ENCODE measurements around the gene OPN3. TPM values are rescaled to one million over a fixed set of nuclear protein-coding genes. Genes with fewer than 3 reads are reported as not detected.

OPN3 gene
- total RNA-seq = 9.4 and 29.5 TPM in 2 replicates

DNA sequence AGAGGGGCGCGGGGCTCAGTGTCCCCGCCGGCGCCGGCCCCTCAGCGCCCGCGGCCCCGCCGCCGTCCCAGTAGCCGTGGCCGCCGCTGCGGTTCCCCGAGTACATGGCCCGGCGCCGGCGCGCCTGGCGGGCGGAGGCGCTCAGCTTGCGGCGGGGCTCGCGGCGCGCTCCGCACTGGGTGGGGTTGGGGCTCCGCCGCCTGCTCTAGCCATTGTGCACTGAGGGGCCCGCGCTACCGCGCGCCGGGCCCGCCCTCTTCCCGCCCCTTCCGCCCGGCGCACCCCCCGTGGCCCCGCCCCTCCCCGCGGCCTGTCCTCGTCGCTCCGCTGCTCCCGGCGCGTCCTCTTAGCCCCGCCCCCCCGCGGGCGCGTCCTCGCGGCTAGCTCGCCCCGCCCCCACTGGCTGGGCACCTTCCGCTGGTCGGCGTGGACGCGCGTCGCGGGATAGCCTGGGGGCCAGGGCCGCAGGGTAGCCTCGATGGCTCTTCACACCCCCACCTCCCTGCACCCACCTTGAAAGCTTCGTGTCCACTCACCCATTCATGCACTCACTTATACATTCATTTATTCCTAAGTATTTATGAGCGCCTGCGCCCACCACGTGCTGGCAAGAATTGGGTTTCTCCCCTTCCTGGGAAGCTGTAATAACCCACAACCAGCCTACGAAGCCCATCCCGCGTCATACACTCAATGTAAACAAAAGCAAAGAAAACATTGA, at the start of gene OPN3, which contains the start of gene CHML:
Gene OPN3 (minus strand): TSS at position 221 of the 718 bp plus-strand sequence. CDS start 115 bp downstream, at position 106.
Gene CHML (minus strand): TSS at position 221 of the 718 bp plus-strand sequence. CDS start 4,603 bp downstream, outside the sequence.

DNA sequence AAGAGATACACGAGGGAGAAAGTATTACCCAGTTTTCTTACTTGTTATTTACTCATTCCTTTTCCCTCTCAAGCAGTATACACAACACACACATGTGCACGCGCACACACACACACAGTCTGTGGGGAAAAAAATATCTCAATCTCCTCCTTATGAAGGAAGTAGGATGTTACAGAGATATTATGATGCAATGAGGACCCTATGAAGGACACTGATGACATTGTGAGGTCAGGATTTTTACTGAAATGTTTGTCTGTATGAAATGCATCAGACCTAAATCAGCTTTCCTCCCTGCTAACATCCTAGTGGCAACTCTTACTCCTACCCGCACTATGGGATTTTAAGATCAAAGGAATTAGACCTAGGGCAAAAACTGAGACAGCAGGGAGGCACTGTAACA, 11.8 kb upstream of the OPN3 start, which contains the start of gene WDR64:
Gene WDR64 (plus strand): TSS at position 270 of the 400 bp plus-strand sequence. CDS start 204 bp downstream, outside the sequence.

Other genes starting within 250 kb of the OPN3 start
- 69.1 and 97.7 TPM in 2 replicates for gene FH, start 120.6 kb downstream of the OPN3 start, total RNA-seq
- not detected in 2 replicates for gene KMO, start 108.0 kb downstream of the OPN3 start, total RNA-seq
- gene CHML, start within 50 bp of the OPN3 start, total RNA-seq = 10.8 and 20.6 TPM in 2 replicates
- not detected in 2 replicates for gene WDR64, start 11.9 kb upstream of the OPN3 start, total RNA-seq
- gene EXO1, start 207.8 kb upstream of the OPN3 start, total RNA-seq = 7.6 and 9.4 TPM in 2 replicates